Measurements from ENCODE around the gene BBS10. TPM values are rescaled to one million over a fixed set of nuclear protein-coding genes. Genes with fewer than 3 reads are reported as not detected.

The BBS10 gene
- total and polyA plus RNA-seq, 9 of the 15 experiments (the other 6 are each of a cell fraction or from before 2014, with no cell fraction given): 2.3 to 14.9 (median 5.9) TPM

DNA sequence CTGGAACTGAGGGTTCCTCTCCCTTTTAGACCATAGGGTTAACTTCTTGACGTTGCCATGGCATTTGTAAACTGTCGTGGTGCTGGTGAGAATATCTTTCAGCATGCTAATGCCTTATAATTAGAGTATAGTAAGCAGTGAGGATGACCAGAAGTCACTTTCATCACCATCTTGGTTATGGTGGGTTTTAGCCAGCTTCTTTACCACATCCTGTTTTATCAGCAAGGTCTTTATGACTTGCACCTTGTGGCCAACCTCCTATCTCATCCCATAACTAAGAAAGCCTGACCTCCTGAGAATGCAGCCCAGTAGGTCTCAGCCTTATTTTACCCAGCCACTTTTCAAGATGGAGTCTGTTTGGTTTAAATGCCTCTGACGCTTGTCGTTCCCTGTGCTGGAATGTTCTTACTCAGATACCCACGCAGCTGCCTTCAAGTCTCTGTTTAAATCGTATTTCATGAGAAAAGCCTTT lies 44.2 kb downstream of the BBS10 start (continued):
- TF ChIP-seq, protein P1, sequence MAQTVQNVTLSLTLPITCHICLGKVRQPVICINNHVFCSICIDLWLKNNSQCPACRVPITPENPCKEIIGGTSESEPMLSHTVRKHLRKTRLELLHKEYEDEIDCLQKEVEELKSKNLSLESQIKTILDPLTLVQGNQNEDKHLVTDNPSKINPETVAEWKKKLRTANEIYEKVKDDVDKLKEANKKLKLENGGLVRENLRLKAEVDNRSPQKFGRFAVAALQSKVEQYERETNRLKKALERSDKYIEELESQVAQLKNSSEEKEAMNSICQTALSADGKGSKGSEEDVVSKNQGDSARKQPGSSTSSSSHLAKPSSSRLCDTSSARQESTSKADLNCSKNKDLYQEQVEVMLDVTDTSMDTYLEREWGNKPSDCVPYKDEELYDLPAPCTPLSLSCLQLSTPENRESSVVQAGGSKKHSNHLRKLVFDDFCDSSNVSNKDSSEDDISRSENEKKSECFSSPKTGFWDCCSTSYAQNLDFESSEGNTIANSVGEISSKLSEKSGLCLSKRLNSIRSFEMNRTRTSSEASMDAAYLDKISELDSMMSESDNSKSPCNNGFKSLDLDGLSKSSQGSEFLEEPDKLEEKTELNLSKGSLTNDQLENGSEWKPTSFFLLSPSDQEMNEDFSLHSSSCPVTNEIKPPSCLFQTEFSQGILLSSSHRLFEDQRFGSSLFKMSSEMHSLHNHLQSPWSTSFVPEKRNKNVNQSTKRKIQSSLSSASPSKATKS (CRISPR knock-in tag; IDR thresholded peaks at IDR 0.05): no peak
- TF ChIP-seq LCOR (CRISPR knock-in tag; IDR thresholded peaks at IDR 0.05) (no peak), CXXC5 (CRISPR knock-in tag; IDR thresholded peaks at IDR 0.05) (peak; percentile 40; the same call in 1 of the 2 replicates), ETV1 (tag; conservative IDR thresholded peaks at IDR 0.05; ENCODE audit: low read depth) (peak; percentile 73), NFXL1 (CRISPR knock-in tag; IDR thresholded peaks at IDR 0.05) (peak; percentile 78; the same call in 1 of the 2 replicates), TCF3 (CRISPR knock-in tag; IDR thresholded peaks at IDR 0.05) (peak; percentile 11; the same call in 1 of the 2 replicates), DMBX1 (CRISPR knock-in tag; IDR thresholded peaks at IDR 0.05; ENCODE audit: borderline replicate concordance) (peak; percentile 98), SMAD3 (CRISPR knock-in tag; conservative IDR thresholded peaks at IDR 0.05) (0 out of 2 replicates have a peak, but pooled peaks have one; percentile 46), ZNF316 (IDR thresholded peaks at IDR 0.05) (no peak), U2AF2 (optimal IDR thresholded peaks at IDR 0.05; ENCODE audit: low read depth, low read length) (no peak), BRCA1 (IDR thresholded peaks at IDR 0.05) (no peak), BRCA1 (CRISPR knock-in tag; IDR thresholded peaks at IDR 0.05) (no peak), RCOR1 (IDR thresholded peaks at IDR 0.05; ENCODE audit: borderline replicate concordance in 1 of 2, low read depth in 2 of 2, low read length in 2 of 2) (no peak), EP300 (IDR thresholded peaks at IDR 0.05; ENCODE audit: low read length) (no peak), JUNB (CRISPR knock-in tag; conservative IDR thresholded peaks at IDR 0.05) (no peak)
- TF ChIP-seq, protein P2, sequence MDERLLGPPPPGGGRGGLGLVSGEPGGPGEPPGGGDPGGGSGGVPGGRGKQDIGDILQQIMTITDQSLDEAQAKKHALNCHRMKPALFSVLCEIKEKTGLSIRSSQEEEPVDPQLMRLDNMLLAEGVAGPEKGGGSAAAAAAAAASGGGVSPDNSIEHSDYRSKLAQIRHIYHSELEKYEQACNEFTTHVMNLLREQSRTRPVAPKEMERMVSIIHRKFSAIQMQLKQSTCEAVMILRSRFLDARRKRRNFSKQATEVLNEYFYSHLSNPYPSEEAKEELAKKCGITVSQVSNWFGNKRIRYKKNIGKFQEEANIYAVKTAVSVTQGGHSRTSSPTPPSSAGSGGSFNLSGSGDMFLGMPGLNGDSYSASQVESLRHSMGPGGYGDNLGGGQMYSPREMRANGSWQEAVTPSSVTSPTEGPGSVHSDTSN (CRISPR knock-in tag; IDR thresholded peaks at IDR 0.05; ENCODE audit: low read depth): no peak
- TF ChIP-seq, protein P2 (tag; conservative IDR thresholded peaks at IDR 0.05; ENCODE audit: low read depth): no peak
- TF ChIP-seq, protein P3, sequence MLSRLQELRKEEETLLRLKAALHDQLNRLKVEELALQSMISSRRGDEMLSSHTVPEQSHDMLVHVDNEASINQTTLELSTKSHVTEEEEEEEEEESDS (CRISPR knock-in tag; IDR thresholded peaks at IDR 0.05): no peak
- TF ChIP-seq, protein P4, sequence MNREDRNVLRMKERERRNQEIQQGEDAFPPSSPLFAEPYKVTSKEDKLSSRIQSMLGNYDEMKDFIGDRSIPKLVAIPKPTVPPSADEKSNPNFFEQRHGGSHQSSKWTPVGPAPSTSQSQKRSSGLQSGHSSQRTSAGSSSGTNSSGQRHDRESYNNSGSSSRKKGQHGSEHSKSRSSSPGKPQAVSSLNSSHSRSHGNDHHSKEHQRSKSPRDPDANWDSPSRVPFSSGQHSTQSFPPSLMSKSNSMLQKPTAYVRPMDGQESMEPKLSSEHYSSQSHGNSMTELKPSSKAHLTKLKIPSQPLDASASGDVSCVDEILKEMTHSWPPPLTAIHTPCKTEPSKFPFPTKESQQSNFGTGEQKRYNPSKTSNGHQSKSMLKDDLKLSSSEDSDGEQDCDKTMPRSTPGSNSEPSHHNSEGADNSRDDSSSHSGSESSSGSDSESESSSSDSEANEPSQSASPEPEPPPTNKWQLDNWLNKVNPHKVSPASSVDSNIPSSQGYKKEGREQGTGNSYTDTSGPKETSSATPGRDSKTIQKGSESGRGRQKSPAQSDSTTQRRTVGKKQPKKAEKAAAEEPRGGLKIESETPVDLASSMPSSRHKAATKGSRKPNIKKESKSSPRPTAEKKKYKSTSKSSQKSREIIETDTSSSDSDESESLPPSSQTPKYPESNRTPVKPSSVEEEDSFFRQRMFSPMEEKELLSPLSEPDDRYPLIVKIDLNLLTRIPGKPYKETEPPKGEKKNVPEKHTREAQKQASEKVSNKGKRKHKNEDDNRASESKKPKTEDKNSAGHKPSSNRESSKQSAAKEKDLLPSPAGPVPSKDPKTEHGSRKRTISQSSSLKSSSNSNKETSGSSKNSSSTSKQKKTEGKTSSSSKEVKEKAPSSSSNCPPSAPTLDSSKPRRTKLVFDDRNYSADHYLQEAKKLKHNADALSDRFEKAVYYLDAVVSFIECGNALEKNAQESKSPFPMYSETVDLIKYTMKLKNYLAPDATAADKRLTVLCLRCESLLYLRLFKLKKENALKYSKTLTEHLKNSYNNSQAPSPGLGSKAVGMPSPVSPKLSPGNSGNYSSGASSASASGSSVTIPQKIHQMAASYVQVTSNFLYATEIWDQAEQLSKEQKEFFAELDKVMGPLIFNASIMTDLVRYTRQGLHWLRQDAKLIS (CRISPR knock-in tag; IDR thresholded peaks at IDR 0.05): no peak
